Activated CD4-positive, alpha-beta T cell treated with anti-CD3 and anti-CD28 coated beads, Interleukin-2, amount 50 U/mL, for 24 hours (primary cell): ENCODE data around the gene HS3ST6.
"Not testable (repeated sequence)": the region's sequence is repeated elsewhere in the genome, so short reads cannot be mapped to it uniquely, and the experiment has no call there.

Experiments
- DNase-seq, 2 donors: peaks; one replicate each; pipeline ENCODE4 v3.0.0-alpha.2; 2020; ENCODE audit warnings: low read depth in 1 of 2, low spot score in 1 of 2

HS3ST6 gene

DNA sequence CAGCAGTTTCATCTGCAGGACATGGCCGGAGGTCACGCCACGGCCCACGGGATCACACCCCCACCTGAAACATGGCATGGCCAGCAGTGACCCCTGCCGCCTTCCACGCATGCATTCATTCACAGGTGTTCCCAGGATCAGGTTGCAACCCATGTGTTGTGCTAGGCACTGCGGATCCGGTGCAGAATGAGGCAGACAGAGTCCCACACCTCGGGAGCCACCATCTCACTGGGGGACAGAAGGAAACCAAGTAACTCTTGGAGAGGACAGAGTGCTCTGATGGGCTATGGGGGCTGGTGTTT, 29.1 kb upstream of the HS3ST6 start:
- no peak for DNase-seq

DNA sequence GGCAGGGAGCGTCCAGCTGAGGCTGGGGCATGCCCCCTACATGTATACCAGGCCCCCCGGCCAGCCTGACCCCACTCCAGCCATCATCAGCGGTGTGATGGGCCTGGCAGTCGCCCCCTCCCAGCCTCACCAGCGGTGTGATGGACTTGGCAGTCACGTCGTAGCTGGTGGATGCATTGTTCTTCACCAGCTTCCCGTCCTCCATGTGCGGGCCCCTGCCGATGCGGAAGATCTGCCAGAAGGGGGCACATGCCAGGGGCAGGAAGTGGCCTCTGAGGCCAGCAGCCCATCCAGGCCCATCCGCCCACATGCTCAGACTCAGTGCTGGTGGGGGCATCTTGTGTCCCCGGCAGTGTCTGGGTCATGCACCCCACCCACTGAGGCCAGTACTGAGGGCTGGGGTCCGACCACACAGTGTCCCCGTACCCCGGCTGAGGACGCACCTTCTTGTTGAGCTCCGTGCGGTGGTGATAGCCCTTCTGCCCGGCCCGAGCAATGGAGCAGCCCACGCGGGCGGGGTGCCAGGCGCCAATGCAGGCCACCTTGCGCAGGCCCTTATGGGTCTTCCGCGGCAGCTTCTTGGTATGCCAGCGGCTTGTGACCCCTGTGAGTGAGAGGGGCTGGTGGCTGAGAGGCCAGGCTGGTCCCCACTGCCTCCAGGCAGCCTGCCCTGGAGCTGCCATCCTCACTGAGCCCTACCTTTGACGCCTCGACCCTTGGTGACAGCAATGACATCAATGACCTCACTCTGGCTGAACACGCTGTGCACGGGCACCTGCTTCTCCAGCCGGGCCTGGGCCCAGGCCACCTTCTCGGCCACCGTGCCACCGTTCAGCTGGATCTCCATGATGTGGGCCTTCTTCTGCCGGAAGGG, 28.5 kb upstream of the HS3ST6 start:
- no peak for DNase-seq

DNA sequence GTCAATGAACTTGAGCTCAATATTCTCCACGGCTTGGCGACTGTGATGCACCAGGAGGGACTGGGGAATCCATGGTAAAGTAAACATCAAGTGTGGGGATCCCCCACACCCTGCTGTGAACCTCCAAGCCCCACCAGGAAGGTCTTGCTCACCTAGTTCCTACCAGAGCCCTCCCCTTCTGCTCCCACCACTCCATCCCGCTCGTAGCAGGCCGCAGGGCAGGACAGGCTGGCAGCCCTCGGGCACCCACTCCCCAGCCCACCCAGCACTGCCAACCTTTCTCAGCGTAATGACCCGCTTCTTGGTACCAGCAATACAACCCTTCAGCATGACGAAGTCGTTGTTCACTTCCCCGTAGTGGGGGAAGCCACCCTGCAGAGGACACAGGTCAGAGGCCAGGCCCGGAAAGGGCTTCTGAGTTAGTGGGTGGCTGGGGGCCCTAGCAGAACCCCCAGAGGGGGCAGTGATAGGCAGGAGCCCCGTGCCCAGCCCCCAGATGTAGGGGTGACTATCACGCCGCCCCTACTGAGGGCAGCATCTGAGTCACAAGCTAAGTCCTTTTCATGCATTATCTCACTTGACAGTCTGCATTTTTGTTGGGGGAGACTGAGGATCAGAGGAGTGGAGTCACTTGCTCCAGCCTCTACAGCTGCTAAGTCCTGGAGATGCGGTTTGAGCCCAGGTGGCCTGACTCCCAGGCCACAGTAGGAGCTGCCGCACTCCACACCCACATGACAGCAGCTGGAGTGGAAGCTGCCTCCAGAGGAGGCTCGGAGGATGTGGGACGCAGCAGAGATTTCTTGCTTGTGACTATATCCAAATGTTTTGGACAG, 27.6 kb upstream of the HS3ST6 start:
- DNase-seq, result no peak

DNA sequence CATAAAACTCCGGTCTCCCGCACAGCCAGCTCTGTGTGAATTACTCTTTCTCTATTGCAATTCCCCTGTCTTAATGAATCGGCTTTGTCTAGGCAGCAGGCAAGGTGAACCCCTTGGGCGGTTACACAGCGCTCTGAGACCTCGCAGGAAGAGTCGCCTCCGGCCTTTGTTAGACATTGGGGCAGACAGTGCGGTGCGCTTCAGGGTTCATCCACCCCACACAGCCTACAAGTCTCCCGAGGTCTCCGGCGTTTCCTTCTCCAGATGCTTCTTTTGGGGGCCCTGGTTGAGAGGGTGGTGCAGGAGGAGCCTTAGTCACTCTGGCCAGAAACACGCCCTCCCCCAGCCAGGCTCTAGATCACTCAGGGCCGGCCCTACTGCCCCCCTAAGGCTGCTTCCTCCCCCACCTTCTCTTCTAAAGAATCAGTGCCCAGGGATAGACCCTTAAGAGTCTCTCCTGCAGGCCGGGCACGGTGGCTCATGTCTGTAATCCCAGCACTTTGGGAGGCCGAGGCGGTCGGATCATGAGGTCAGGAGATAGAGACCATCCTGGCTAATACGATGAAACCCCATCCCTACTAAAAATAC, 26.5 kb upstream of the HS3ST6 start:
- DNase-seq, result no peak

DNA sequence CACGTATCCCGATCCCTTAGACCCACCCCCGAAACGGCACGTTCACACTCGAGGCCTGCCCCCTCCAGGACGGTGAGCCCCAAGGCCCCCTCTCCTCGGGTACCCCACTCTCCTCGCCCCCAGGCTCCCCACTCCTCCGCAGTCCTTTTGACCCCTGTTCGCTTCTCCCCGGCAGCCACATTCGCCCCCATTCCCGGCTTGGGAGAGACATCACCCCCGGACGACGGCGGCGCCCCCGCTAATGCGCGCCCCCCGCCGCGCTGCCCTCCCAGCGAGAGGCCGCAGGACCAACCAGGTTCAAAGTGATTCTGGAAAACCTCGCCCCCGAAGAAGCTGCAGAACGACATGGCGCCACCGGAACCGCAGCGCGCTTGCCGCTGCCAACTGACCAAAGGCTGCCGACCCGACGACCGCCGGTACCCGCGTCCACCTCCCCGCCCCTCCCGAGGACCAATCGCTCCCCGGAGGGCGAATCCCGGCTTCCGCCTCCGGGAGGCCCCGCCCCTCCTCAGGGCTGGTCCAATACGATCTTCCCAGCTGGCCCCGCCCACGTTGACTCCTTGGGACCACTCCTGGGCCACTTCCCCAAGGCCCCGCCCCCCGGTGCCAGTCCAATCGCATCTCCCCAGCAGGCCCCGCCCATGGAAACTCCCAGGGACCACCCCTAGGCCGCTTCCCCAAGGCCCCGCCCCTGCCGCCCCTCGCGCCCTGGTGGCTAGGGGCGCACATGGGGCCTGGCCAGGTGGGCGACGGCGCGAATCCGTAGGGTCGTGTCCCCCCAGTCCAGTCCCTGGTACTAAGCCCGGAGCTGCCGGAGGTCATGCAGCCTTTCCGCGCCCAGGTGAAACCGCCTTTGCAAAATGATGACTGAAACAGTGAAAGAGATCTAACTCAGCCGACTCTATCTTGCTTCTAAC, 24.9 kb upstream of the HS3ST6 start, which contains the start of gene MSRB1:
TSS of gene MSRB1 (minus strand) at position 390 of the 917 bp plus-strand sequence. CDS start at position 347, 43 bp downstream.
- peak; percentile 97 to 99 for DNase-seq

- no peak for DNase-seq
These were observed 24.0 kb upstream of the HS3ST6 start for GRCh38 chr16:1942047-1942809.

DNA sequence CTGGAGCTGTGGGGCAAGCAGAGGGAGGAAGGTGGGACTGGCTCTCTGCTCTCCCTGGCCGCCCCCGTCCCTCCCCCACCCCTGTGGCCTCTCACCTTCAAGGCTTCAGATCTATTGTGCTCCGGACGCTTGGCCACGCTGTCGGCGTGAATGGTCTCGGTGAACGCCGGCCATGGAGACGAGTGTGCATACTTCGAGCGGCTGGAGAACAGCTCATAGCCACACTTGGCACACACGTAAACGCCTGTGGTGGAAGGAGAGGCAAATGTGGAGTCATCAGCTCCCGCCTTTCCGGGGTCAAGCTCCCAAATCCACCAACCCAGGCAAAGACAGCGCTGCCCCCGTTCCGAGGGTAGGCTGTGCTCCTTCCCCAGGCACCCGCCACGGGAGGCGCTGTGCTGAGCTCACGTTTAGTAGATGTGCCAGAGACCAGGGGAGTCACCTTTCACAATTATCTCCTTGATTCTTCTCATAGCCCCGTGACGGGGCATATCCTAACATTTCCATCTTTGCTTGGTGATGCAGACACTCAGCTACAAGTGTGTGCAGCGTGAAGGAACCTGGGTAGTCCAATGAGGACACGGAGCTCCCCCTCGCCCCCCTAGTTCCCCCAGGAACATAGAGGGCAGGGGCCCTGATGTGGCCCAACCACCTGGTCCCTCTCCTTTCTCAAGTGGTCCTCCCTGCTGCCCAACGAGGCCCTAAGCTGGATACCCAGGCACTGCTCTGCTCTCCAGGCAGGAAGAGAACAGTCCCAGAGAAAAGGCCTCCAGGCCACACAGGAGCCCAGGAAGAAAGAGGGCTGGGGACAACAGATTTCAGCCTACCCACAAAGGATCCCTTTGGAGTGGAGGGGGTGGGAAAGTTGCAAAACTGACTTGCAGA, 23.2 kb upstream of the HS3ST6 start:
- DNase-seq, result no peak

- DNase-seq, result no peak
These were observed 22.3 kb upstream of the HS3ST6 start for GRCh38 chr16:1940273-1941161.

GRCh38 chr16:1939833-1940232, 21.6 kb upstream of the HS3ST6 start:
- not testable (repeated sequence) for DNase-seq

DNA sequence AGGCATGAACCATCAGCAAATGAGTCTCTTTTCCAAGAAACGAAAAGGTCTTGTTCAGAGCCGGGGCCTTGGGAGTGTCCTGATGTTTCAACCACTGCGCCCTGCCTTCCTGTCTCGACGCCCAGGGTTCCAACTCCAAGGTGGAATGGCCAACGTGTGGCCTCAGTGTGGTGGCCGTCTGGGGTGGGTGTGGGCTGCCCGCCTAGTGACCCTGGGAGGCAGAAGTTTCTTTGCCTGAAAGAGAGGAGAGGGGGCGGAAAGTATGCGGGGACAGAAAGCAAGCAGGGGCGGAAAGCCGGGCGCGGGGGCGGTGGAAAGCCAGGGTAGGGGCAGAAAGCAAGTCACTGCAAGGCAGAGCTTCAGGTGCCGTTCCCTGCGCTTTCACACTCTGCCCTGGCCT, 20.7 kb upstream of the HS3ST6 start:
- no peak for DNase-seq

DNA sequence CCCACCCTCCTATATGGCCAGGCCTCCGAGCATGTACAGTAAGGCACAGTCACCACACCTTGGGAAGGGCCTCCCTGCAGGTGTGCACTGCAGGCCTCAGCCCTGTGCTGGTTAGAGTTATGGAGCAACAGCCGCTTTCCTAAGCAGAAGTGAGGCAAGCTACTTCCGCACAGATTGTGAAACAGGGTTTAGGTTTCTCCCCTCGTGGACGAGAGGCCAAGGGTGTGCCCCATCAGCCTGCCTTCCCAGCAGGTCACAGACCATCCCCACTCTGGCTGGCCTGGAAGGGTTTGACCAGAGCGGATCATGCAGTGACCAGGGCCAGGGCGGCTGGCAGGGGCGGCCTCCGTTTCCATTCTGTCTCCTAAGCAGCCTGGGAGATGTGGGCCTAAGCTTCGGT, 20.1 kb upstream of the HS3ST6 start:
- DNase-seq, result no peak

- DNase-seq, result no peak
These were observed 18.8 kb upstream of the HS3ST6 start for GRCh38 chr16:1936945-1937479.

DNA sequence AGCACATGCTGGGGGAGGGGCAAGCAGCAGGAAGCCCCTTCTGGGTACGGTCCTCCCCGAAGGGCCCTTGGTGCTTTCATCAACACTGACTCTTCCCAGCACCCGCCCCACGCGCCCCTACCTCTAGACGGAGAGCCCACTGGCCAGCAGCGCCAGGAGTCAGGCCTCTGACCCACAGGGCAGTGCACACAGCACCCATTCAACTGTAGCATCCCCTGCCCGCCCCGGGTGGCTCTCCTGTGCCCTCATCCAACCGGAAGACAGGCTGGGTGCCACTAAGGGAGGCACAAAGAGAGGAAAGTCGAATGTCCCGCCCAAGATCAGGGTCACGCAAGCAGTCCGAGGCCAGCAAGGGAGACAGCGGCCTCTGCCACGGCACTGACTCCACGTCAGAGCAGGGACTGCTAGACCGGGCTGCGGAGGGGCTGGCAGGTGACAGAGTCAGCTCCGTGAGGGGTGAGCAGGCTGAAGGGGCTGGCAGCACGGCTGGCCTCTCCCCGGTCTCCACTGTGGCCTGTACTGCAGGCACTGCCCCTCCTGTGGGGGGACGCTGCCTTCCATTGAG, 15.0 kb upstream of the HS3ST6 start:
- DNase-seq, result no peak

DNA sequence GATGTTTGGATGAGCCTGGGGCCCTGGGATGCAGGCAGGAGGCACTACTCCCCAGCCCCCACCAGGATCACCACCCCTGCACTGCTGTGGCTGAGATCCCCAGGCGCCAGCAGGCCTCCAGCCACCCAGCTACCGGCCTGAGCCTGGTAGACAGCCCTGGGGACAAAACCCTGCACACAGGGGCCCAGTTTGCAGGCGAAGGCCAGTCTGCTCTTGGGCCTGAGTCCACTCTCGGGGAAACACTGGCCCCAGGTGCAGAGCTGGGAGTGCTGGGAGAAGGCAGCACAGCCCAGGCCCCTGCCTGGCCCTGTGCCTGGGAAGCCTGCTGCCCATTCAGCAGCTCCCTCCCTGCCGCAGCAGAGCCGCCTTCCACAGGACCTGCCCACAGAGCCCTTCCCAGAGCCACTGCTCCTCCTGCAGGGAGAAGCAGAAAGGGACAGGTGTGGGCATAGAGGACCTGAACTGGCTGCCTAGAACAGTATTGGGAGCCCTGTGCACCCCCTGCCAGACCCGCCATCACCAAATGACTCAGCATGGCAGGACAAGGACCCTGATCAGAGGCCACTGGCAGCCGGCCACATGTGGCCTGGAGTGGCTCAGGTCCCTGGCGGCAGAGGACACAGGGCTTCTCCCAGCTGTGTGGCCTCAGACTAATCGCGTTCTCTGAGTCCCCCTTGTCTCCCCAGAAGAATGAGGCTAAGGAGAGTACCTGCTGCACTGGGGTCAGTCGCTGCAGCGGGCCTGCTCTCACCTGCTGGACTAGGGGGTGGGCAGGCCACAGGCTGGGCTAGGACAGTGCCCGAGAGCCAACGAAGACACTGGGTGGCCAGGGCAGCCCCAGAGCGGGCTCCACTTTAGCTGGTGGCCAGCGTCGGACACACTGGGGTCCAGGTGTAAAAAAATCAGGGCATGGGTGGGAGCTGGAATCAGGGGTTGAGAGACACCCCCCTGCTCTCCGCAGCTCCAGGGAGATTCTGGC, 14.1 kb upstream of the HS3ST6 start:
- DNase-seq, result no peak

DNA sequence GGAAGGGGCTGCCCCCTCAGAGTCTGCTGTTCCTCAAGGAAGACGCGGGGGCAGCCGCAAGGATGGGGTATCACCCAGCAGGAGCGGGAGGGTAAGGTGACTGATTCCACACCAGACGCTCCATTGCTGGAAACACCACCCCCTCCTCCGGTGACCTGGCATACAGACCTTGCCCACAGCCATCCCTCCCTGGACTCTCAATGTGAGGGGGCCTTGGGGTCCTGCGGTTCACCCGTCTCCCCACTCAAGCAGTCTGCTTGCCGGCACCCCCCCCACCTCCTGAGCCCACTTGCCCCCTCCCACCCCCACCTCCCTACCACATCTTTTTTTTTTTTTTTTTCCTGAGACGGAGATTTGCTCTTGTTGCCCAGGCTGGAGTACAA, 12.1 kb upstream of the HS3ST6 start:
- no peak for DNase-seq

- peak; percentile 90 to 98 for DNase-seq
These were observed 11.5 kb upstream of the HS3ST6 start for GRCh38 chr16:1929578-1930337.
